ENCODE measurements around the gene HTT.

HTT gene

GRCh38 chr4:3174371-3175338, 100.2 kb downstream of the HTT start:
- no peak for DNase-seq (ENCODE audit: low read depth in 2 of 2)

DNA sequence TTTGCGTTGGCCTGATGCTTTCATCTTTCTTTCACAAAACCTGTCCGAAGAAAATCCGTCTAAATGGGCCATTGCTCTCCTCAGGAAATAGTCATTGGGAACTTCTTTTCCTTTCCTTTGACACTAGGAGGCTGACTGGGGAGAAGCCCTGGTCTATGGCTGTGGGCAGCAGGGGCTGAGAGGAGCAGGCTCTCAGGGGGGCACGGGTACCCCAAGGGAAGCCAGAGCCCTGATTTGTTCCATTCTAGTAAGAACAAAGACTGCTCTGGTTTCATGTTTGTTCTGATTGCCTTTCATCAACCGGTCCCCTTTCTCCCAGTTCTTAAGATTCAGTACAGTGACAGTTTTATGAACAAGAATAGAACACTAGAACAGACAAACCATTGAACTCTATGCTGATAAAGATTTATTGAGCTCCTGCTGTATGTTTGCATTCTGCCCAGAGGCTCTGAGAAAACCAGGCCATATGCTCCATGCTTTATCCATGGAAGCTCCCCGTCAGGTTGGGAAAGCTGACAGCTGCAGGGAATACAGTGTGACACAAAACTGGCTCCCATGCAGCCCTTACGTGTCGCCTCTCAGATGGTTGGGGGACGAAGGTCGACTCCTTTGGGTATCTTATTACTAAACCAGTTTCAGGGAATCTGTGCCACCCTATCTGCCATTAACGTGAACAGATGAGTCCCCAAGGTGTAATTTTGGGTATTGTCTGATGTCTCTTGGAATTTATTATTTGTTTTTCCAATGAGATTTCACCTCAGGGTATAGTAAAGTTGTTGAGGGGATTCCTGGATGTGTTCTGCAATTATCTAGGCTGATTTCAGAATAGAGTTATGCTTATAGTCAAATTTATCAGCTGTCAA, 102.1 kb downstream of the HTT start:
- no peak for DNase-seq (ENCODE audit: low read depth in 2 of 2)

- DNase-seq (ENCODE audit: low read depth in 2 of 2) = no peak
These were observed 102.9 kb downstream of the HTT start for GRCh38 chr4:3177426-3177825.

GRCh38 chr4:3177905-3178304, 103.4 kb downstream of the HTT start:
- no peak for DNase-seq (ENCODE audit: low read depth in 2 of 2)

DNA sequence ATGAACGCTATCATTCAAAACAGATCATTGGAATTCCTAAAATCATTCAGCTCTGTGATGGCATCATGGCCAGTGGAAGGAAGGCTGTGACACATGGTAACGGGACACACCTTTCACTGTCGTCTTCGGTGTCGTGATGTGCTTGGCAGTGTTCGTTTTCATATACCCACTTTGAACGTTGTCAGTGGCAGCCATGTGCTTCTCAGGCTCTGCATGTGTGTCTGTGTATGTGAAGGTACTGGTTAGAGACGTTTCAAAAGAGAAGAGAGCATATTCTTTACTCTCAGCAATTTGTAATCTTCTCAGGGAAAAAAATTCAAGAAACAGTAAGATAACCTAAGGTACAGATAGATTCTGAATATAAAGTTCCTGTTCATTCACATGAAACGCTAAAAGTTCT, 103.9 kb downstream of the HTT start:
- DNase-seq (ENCODE audit: low read depth in 2 of 2) = no peak

DNA sequence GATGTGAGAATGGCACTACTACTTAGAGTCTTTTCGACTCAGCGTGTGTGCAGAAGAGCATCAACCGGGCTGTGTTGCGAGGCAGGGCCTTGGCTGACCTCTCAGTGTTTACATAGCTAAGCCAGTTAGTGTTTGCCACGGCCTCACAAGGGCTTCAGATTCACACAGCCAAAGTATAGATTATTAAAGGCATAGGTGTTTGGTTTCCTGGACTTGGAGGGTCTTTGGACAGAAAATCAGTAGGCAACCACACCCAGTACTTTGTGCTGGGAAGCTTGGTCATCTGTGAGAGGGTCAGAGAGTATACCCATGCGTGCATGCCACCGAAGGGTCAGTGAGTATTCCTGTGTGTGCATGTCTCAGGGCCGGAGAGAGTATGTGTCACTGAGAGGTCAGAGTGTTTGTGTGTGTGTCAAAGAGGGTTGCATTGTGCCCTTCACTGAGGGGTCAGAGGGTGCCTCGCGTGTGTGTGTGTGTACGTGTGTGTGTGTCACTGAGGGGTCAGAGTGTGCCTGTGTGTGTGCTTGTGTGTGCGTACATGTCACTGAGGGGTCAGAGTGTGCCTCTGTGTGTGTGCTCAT, 104.7 kb downstream of the HTT start:
- no peak for DNase-seq (ENCODE audit: low read depth in 2 of 2)

- DNase-seq (ENCODE audit: low read depth in 2 of 2) = no peak
These were observed 108.5 kb downstream of the HTT start for GRCh38 chr4:3183008-3183407.

DNA sequence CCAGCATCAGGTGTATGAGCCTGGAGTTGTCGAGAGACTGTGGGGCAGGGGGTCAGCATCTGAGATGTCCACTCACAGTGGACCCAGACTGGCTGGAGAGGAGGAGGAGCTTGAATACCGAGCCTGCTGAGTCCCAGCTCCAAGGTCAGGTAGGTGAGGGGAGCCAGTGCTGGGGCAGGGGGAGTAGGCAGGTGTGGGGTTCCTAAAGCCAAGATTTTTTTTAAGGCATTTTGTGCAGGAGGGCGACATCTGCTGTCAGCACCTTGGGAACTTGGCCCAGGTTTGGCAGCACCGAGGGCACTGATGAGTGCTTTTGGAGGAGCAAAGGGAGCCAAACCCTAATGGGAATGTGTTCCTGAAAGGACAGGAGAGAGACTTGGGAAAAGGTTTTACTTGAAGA, 110.2 kb downstream of the HTT start:
- DNase-seq (ENCODE audit: low read depth in 2 of 2) = no peak

- DNase-seq (ENCODE audit: low read depth in 2 of 2) = no peak
These were observed 112.1 kb downstream of the HTT start for GRCh38 chr4:3186609-3187008.

DNA sequence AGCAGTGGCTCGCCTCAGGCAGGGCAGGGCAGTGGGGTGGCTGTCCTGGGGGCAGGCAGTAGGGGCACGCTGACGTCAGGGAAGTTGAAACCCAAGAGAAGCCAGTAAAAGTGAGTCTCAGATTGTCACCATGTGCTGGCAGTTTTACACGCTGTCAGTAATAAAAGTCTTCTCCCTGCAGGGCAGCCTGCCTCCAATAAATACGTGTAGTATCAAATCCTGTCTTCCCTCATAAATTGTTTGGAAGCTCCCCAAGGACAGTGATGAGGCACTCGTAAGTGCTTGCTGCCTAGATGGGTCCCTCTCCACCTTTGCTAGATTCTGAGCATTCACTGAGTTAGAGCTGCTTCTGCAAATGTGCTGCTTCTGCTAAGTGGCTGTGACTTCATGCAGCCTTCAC, 113.6 kb downstream of the HTT start:
- DNase-seq (ENCODE audit: low read depth in 2 of 2) = no peak

GRCh38 chr4:3189459-3189858, 115.0 kb downstream of the HTT start:
- DNase-seq (ENCODE audit: low read depth in 2 of 2) = no peak

- DNase-seq (ENCODE audit: low read depth in 2 of 2) = no peak
These were observed 116.1 kb downstream of the HTT start for GRCh38 chr4:3190549-3190948.

GRCh38 chr4:3192188-3192587, 117.7 kb downstream of the HTT start:
- no peak for DNase-seq (ENCODE audit: low read depth in 2 of 2)

DNA sequence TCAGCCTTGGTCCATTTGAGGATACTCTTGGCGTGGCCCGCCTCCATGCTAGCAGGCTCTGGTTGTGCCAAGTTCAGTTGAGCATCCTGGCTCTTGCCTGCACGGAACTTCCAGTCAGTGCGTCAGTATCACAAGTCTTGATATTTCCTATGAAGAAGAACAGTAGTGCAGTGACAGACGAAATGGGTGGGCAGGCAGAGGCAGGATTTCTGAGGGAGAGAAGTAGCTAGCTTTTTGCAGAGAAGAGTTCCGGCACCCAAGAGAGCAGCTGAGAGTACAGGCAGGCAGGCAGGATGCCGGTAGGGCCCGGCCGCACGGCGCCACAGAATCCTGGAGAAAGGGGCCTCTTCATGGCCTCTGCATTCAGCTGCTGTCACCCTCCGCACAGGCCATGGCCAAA, 118.3 kb downstream of the HTT start:
- no peak for DNase-seq (ENCODE audit: low read depth in 2 of 2)

DNA sequence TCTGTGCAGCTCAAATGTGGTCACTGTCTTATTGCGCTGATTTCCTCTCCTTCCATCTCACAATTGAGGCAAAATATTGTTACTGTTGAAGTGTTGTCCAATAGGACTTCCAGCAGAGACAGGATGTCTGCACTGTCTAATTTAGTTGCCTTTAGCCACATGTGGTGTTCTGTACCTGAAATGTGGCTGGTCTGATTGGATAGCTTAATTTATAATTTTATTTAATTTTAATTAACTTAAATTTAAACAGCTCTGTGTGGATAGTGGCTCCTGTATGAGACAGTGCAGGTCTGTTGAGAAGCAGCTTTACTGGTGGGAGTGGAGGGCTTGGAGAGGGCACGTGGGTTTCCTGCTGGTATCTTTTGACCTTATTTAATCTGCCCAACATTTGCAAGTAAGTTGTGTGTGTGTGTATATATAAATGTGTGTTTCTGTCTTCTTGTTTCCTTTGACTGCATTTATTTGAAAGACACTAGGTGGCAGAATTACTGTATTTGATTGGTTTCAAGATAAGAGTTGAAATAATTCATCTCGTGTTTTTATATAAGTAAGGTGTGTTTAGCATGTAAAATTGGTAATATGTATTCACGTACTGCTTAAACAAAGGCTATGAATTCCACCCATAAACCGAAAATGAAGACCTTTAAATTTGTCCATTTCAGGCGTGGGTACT, 119.2 kb downstream of the HTT start:
- DNase-seq (ENCODE audit: low read depth in 2 of 2) = no peak

- DNase-seq (ENCODE audit: low read depth in 2 of 2) = no peak
These were observed 122.3 kb downstream of the HTT start for GRCh38 chr4:3196670-3197359.

DNA sequence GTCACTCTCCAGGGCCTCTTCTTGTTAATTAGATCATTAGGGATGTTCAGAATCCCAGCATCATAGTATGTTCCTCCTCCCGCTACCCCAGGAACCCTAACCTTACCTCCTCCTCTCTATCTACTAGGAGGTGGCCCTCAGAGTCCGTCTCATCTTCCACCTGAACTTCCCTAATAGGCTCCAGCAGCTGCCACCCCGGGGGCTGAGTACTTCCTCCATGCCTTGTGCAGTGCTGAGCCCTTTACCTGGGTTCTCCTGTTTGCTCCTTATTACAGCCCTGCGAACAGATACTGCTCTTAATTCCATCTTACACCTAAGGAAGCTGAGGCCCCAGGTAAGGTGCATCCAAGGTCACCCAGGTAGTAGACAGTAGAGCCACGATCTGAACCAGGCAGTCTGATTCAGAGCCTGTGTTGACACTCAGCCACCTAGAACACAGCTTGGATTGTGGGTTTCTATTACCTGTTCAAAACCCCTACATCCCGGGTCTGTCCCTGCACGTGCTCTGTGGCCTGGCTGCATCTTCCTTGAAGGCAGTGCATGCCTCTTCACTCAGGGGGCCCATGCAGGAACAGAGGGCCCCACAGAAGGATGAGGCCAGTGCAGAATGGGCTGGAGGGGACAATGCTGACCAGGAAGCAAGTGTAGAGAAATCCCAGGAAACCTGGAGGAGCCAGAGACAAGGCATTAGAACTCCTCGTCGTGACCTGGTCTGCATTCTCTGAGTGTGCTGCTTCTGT, 123.1 kb downstream of the HTT start:
- DNase-seq (ENCODE audit: low read depth in 2 of 2) = no peak

DNA sequence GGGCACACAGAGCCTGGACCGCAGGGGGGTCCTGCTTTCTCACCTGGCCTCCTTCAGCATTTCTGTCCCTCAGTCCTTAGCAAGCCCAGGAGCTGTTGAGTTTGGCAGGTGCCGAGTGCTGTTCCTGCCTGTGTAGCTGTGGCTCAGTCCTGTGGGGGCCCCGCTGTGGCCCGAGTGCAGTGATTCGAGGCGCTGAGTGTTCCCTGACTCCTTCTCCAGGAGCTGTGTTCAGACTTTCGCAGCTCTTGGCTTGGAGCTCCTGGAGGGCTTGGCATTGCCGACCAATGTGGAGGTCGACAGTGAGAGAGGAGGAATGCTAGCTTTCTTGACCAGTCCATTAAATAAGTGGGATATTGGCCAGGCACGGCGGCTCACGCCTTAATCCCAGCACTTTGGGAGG, 124.4 kb downstream of the HTT start:
- DNase-seq (ENCODE audit: low read depth in 2 of 2) = no peak

DNA sequence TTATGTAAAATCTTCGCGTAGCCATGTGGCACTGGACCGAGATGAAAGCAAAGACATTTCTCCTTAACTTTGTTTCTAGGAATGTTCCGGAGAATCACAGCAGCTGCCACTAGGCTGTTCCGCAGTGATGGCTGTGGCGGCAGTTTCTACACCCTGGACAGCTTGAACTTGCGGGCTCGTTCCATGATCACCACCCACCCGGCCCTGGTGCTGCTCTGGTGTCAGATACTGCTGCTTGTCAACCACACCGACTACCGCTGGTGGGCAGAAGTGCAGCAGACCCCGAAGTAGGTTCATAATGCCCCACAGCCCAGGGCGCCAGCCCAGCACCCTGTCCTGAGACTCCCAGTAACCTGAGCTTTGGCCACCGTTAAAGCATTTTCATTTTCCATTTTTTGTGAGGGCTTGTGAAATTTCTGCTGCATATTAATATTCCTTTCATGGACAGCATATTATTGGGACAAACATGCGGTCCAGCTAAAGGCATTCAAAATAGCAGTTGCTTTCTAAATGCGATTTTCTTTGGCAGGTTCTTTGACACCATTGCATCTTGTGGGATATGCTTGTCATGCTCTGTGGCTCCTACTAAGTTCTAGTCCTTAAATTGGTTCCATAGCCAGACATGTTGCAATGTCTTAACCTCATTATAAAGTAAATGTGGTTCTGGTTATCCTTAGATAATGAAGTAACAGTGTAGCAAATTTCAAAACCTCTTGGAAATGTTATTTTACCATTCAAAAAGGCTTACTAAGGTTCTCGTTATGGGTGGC, 125.4 kb downstream of the HTT start:
- DNase-seq (ENCODE audit: low read depth in 2 of 2) = no peak

Measured in stimulated activated CD8-positive, alpha-beta memory T cell treated with anti-CD3 and anti-CD28 coated beads, Interleukin-2, amount 100 ng/mL, for 48 hours (primary cell).